ENCODE results near the gene KLHDC3.

DNA sequence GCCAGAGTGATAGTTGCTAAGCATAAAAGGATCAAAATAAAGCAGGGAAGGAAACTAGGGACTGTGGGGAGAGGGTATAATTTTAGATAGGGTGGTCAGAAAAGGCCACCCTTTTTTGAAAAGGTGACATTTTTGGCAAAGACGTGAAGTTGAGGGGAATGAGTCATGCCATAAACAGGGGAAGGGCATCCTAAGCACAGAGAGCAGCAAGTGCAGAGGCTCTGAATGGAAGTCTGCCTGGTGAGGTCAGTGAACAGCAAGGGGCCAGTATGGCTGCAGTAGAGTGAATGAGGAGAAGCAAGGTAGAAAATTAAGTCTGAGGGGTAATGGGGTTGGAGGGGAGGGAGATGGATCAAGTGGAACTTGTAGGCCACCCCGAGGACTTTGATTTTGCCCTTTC, 47.8 kb downstream of the KLHDC3 start:
- no peak for TF ChIP-seq POLR2A (IDR thresholded peaks at IDR 0.05; ENCODE audit: low read depth, low read length)
- TF ChIP-seq POLR2AphosphoS5 (IDR thresholded peaks at IDR 0.05; ENCODE audit: low read depth, low read length): no peak
- TF ChIP-seq TAF1 (IDR thresholded peaks at IDR 0.05; ENCODE audit: low read depth, low read length): no peak

All from GM12891 (cell line).